Neural progenitor cell (in vitro differentiated cells): ENCODE results near the gene SLC1A4.

ENCODE experiments used
- CTCF ChIP-seq: fragments of 200-600 bp; sonication (generic); IDR thresholded peaks from 2 replicates; pipeline ENCODE4 v1.5.1; 2017; ENCODE audit warnings: antibody characterized with exemption, mild to moderate bottlenecking
- EZH2 ChIP-seq: fragments of 200-600 bp; sonication (generic); IDR thresholded peaks from 2 replicates; pipeline ENCODE4 v1.6.1; 2017; ENCODE audit warnings: antibody characterized with exemption, mild to moderate bottlenecking, moderate library complexity
- EZH2phosphoT487 ChIP-seq: fragments of 200-600 bp; sonication (generic); IDR thresholded peaks from 2 replicates; pipeline ENCODE4 v1.6.1; 2017; ENCODE audit warnings: antibody characterized with exemption

GRCh38 chr2:64987001-64987955 lies 1.9 kb upstream of the SLC1A4 start:
- TF ChIP-seq CTCF (no peak), EZH2 (no peak), EZH2phosphoT487 (no peak)
